Uterus (tissue), 2 donors: Measurements from ENCODE around the gene ZNF335.

ENCODE experiments used
- CTCF ChIP-seq, 4 experiments: fragments of 200-600 bp in 2 of 4; fragments of 450-650 bp in 2 of 4; sonication (generic) in 2 of 4; IDR thresholded peaks; one replicate each; pipeline ENCODE4 v1.5.1; 2016 to 2019; ENCODE audit warnings: antibody characterized with exemption in 4 of 4, mild to moderate bottlenecking in 2 of 4, moderate library complexity in 1 of 4
- POLR2A ChIP-seq, 2 donors: fragments of 450-650 bp; IDR thresholded peaks; one replicate each; pipeline ENCODE4 v1.6.1; 2016; ENCODE audit warnings: antibody characterized with exemption in 2 of 2, mild to moderate bottlenecking in 1 of 2, moderate library complexity in 1 of 2

GRCh38 chr20:45959956-45960630 lies 11.9 kb downstream of the ZNF335 start:
- TF ChIP-seq CTCF (IDR thresholded peaks at IDR 0.05) (no peak), POLR2A (IDR thresholded peaks at IDR 0.05) (no peak)
